GM21786 (cell line): ENCODE results near the gene HNF1A.
A peak's percentile ranks its signal among the peaks of the same experiment; 100 is the strongest.

Experiments used
- ATAC-seq: cut with Tn5 transposase; IDR thresholded peaks from one replicate; pipeline ENCODE4 v1.9.1; 2021; ENCODE audit not compliant: unreplicated experiment

Gene HNF1A

GRCh38 chr12:121009741-121010140 lies 31.4 kb downstream of the HNF1A start:
- no peak for ATAC-seq

GRCh38 chr12:121010860-121011259 lies 32.5 kb downstream of the HNF1A start:
- ATAC-seq, result no peak

GRCh38 chr12:121011820-121012219 lies 33.5 kb downstream of the HNF1A start:
- no peak for ATAC-seq

- no peak for ATAC-seq
Measured at GRCh38 chr12:121013715-121014114, 35.4 kb downstream of the HNF1A start.

- peak; percentile 97 for ATAC-seq
Measured at GRCh38 chr12:121015825-121016766, 37.8 kb downstream of the HNF1A start, which contains the start of gene C12orf43. C12orf43 (minus strand) TSS chr12:121016487; CDS start chr12:121016474, 13 bp downstream.

- ATAC-seq, result no peak
Measured at GRCh38 chr12:121017966-121018491, 39.7 kb downstream of the HNF1A start.

- ATAC-seq, result no peak
Measured at GRCh38 chr12:121018860-121019617, 40.7 kb downstream of the HNF1A start.

DNA sequence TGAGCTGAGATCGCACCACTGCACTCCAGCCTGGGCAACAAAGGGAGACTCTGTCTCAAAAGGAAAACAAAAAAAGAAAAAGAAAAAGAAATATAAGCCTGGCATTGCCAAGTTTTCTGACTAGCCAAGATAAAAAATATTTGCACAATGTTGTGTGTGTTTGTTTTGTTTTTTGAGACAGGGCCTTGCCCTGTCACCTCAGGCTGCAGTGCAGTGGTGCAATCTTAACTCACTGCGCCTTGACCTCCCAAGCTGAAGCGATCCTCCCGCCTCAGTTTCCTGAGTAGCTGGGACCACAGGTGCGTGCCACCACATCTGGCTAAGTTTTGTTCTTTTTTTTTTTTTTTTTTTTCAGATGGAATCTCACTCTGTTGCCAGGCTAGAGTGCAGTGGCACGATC lies 43.4 kb downstream of the HNF1A start:
- ATAC-seq, result no peak

DNA sequence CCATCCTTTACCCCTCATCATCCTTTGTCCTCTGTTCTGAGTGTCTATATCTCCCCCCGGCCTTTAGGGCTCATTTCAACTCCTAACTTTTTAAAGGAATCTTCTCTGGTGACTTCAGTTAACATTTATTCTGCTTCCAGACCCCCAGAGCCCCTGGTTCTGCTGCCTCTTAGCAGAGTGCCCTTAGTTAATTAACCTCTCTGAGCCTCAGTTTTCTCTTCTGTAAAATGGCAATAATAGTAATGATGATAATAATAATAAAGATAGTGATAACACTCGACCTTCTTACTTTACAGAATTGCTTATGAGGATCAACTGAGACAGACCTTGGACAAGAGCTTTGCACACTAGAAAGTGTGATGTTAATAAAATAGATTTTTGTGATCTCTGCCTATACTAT lies 44.4 kb downstream of the HNF1A start:
- no peak for ATAC-seq

DNA sequence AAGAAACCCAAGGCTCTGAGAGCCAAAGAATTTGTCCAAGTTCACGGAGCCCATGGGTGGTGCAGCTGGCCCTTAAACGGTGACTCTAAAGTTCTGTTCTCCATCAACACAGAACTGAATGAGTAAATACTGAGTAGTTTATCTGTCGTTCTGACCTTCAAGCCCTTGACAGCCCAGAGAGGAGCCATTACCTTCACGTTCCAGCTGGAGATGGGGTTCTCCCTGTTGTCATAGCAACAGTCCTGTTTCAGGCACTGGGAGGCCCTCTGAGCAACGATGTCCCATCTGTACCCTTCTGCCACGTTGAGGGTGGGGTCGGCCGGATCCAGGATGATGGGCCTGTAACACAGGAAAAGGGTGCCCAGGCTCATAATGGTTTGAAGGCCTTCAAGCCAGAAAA lies 45.5 kb downstream of the HNF1A start:
- no peak for ATAC-seq

DNA sequence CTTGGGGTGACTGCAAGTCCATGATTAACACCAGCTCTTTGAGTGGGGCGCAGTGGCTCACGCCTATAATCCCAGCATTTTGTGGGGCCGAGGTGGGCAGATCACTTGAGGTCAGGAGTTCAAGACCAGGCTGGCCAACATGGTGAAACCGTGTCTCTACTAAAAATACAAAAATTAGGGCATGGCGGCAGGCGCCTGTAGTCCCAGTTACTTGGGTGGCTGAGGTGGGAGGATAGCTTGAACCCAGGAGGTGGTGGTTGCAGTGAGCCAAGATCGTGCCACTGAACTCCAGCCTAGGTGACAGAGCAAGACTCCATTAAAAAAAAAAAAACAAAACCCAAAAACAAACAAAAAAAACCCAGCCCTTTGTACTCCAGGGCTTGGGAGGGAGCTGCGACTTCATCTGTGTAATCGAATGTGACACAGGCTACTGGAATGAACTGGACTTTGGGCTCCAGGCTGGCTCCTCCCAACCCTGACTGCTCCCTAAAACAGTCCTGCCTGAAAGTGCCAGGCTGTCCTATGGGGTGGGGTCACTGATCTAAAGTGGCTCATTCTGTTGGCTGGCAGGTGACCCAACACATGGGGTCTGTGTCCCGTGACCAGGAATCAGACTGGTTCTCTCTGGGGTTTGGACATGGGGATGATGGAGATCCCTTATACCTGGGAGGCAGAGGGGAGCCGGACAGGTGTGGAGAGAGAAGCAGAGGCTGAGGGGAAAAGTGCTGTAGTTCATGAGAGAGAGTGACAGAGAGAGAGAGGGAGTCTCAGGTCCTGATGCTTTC lies 47.3 kb downstream of the HNF1A start:
- ATAC-seq, result no peak

GRCh38 chr12:121026274-121027045 lies 48.1 kb downstream of the HNF1A start:
- ATAC-seq, result no peak

DNA sequence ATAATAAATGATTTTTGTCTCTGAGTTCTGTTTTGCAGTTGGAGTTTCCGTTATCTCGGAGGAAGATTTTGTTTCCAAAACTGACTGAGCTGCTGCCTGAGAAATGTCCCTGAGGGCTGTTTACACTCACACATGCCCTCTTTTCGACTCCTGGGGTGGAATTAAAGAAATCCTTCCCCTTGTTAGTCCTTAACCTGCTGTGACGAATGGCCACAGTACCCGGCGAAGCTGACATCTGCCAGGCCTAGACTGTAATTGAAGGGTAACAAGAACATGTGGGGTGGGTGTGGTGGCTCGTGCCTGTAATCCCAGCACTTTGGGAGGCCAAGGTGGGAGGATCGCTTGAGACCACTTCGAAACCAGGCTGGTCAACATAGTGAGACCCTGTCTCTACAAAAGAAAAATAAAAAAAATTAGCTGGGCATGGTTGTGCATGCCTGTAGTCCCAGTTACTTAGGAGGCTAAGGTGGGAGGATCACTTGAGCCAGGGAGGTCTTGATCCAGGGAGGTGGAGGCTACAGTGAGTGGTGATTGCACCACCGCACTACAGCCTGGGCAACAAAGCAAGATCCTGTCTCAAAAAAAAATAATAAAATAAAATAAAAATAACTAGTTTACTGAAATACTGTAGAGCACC lies 52.4 kb downstream of the HNF1A start:
- no peak for ATAC-seq

GRCh38 chr12:121033625-121034349 lies 55.4 kb downstream of the HNF1A start:
- ATAC-seq, result no peak

DNA sequence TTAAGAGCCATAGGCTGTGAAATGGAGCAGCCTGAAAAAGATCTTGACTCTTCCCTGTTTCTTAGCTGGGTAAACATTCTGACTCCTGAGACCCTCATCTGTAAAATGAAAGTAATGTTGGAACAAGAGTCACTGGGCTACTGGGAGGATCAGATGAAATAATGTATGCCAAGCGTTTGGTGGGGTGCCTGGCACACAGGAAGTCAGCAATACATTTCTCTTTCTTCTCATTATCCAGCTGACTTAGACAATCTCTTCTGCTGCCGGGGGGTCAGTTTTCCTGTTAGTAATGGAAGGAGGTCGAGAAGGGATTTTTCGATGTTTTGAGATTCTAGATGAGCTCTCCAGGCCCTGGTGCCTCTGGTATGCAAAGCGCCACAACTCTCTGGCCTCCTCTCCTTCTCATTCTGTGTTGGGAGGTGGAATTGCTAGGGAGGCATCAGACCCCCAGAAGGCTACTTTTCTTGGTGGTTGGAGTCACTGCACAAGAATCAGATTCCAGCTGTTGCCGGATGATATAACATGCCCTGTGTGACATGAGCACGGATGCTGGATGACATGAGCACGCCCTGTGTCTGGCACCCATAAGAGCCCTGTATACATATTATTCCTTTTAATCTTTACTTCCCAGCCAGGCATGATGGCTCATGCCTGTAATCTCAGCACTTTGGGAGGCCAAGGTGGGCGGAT lies 56.4 kb downstream of the HNF1A start:
- no peak for ATAC-seq

DNA sequence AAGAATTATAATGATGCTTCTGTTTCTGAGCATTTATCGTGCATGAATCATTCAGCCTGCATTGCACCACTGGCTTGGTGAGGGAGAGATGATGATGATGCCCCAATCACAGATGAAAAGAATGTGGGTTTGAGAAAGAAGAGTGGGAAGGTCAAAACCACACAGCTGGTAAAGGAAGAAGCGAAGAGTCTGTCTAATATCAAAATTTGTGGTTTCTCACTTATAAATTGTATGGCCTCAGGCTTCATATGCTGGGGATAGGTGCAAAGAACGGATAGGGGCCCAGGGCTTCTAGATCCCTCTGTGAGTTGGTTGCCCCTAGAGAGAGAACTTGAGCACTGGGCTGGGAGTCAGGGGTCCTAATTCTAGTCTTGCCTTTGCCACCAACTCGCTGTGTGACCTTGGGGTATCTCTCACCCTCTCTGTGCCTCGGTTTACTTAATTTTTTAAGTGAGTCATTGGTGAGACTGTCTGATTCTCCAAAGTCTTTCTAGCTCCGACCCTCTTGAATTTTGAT lies 58.5 kb downstream of the HNF1A start:
- no peak for ATAC-seq

GRCh38 chr12:121038861-121039668 lies 60.7 kb downstream of the HNF1A start, which contains the start of gene OASL:
OASL (minus strand) TSS chr12:121039246; CDS start chr12:121038971, 275 bp downstream.
- peak; percentile 79 for ATAC-seq
